ENCODE results near the gene SVIL. TPM values are rescaled to one million over a fixed set of nuclear protein-coding genes. Genes with fewer than 3 reads are reported as not detected.

Gene SVIL
- total and polyA plus RNA-seq, 8 donors = 8.6 to 53.8 (median 20.4) TPM

GRCh38 chr10:29482591-29483431, 152.0 kb downstream of the SVIL start:
- Histone ChIP-seq H3K4me3 (no peak overlapping the region), H3K27me3 (no peaks in the 10 kb centered on the region), H3K36me3 (peaks cover 3 to 17% (median 11%) of the 10 kb centered on the region in 3 donors), H3K9me3 (no peaks in the 10 kb centered on the region), H3K27ac (no peak overlapping the region), H3K4me1 (no peaks in the 10 kb centered on the region)
- no peak for TF ChIP-seq CTCF (IDR thresholded peaks at IDR 0.05)
- no peak for DNase-seq
- peak in 3 of 4 donors; percentile 46 to 57 (median 51) for ATAC-seq
- no peak for FAIRE-seq
- intact Hi-C loops (cut with DNase I) = no loop called here
- 67 to 71% methylated on average over 13 to 14 of the region's 14 CpGs for WGBS, 2 donors

GRCh38 chr10:29481906-29482440, 152.8 kb downstream of the SVIL start:
- WGBS, 2 donors = 66 to 71% methylated on average over 5 of the region's 5 CpGs
- Histone ChIP-seq H3K27me3 (no peaks in the 10 kb centered on the region), H3K36me3 (peaks cover 3 to 17% (median 10%) of the 10 kb centered on the region in 3 donors), H3K27ac (no peak overlapping the region), H3K4me1 (no peaks in the 10 kb centered on the region), H3K4me3 (no peak overlapping the region), H3K9me3 (no peaks in the 10 kb centered on the region)
- FAIRE-seq (no peak), ATAC-seq (peak in 1 of 4 donors; percentile 49), DNase-seq (no peak)
- no peak for TF ChIP-seq CTCF (IDR thresholded peaks at IDR 0.05)
- intact Hi-C loops (cut with DNase I) = no loop called here

GRCh38 chr10:29479981-29480954, 154.5 kb downstream of the SVIL start:
- intact Hi-C loops (cut with DNase I) = no loop called here
- FAIRE-seq (no peak), DNase-seq (no peak), ATAC-seq (no peak)
- Histone ChIP-seq H3K4me1 (no peaks in the 10 kb centered on the region), H3K27ac (no peak overlapping the region), H3K36me3 (peaks cover 0 to 12% (median 1%) of the 10 kb centered on the region in 3 donors), H3K27me3 (no peaks in the 10 kb centered on the region), H3K4me3 (no peak overlapping the region), H3K9me3 (no peaks in the 10 kb centered on the region)
- WGBS, 2 donors = 84 to 90% methylated on average over 28 of the region's 28 CpGs
- TF ChIP-seq CTCF (IDR thresholded peaks at IDR 0.05) = no peak

- Histone ChIP-seq H3K4me1 (no peaks in the 10 kb centered on the region), H3K27me3 (no peaks in the 10 kb centered on the region), H3K27ac (no peak overlapping the region), H3K4me3 (no peak overlapping the region), H3K9me3 (no peaks in the 10 kb centered on the region), H3K36me3 (peaks cover 0 to 12% (median 0%) of the 10 kb centered on the region in 3 donors)
- ATAC-seq (no peak), DNase-seq (no peak), FAIRE-seq (no peak)
- intact Hi-C loops (cut with DNase I) = no loop called here
- TF ChIP-seq CTCF (IDR thresholded peaks at IDR 0.05) = no peak
- WGBS, 2 donors = 89 to 90% methylated on average over 10 to 12 of the region's 12 CpGs
Measured at GRCh38 chr10:29479081-29479925, 155.5 kb downstream of the SVIL start.

Measured in pancreas (tissue), 10 donors.